ENCODE data around the gene SCNN1A.

SCNN1A gene

DNA sequence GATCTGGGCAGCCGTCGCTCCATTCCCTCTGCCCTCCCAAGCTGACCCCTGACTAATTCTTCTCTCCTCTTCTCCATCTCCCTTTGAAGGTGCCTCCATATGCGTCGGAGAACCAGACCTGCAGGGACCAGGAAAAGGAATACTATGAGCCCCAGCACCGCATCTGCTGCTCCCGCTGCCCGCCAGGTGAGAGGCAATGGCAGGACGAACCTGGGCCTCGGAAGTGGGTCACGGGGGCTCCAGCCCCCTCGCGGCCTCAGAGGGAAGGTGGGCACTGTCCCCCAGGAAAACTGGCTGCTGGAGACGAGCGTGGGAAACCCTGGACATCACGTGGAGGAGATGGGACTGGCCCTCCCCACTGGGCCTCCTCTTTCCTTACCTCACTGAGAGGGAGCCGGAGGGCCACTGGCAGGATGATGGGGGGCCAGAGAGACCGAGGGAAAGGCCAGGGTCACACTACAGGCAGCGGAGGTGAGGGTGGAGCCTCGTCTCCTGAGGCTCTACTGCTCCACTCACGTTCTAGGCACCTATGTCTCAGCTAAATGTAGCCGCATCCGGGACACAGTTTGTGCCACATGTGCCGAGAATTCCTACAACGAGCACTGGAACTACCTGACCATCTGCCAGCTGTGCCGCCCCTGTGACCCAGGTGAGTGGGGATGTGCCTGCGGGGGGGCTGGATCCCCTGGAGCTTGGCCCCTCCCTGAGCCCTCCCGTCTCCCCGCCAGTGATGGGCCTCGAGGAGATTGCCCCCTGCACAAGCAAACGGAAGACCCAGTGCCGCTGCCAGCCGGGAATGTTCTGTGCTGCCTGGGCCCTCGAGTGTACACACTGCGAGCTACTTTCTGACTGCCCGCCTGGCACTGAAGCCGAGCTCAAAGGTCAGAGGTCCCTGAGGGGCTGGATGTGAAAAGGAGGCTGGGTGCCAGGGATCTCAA lies 9.4 kb upstream of the SCNN1A start:
- DNase-seq (ENCODE audit: low read depth in 2 of 2) = no peak

DNA sequence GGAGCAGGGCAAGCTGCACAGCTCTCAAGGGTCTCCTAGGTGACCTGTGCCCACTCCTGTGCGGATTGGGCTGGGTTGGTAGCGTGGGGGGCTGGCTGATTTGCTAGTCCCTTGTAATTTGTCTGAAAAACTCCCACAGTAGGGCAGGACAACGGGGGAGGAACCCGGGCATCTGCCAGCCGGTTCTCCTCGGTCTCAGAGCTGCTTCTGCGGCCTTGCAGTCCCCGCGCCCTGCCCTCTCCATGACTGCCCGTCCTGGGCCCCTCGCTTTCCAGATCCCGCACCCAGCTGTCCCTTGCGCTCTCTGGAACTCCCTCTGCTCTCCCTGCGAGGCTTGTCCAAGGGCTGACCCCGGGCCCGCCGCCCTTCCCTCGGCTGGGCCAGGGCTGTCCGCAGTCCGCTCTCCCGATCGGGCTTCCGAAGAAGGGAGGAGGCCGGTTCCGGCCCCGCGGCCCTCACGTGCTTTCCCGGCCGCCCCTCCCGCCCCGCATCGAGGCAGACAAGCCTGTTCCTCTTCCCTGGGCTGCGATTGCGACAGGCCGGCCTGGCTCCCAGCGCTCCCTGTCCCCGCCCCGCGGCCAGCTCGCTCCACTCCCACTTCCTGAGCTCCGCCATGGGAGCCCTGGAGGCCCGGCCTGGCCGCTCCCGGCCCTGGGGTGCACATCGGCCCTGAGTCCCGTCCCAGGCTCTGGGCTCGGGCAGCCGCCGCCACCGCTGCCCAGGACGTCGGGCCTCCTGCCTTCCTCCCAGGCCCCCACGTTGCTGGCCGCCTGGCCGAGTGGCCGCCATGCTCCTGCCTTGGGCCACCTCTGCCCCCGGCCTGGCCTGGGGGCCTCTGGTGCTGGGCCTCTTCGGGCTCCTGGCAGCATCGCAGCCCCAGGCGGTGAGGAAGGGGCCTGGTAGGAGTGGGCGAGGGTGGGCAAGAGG lies 8.5 kb upstream of the SCNN1A start, which contains the start of gene LTBR:
LTBR (plus strand) TSS at position 591 of the 927 bp plus-strand sequence; CDS start at position 788, 197 bp downstream.
- no peak for DNase-seq (ENCODE audit: low read depth in 2 of 2)

DNA sequence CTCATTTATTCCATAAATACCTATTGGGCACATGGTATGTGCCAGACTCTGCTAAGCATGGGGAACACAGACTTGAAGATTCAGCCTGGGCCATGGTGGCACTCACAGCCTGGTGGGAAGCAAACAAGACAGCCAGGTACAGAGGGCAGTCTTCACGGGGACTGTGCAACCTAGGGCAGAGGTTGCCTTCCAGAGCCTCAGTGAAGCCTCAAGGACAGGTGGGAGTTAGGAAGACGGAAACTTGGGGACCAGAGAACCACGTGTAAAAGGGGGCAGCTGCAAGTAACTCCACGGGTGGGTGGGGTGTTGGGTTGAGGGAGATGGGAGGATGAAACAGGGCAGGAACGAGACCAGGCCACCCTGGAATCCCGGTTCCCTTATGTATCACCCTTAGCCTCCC lies 7.6 kb upstream of the SCNN1A start:
- no peak for DNase-seq (ENCODE audit: low read depth in 2 of 2)

DNA sequence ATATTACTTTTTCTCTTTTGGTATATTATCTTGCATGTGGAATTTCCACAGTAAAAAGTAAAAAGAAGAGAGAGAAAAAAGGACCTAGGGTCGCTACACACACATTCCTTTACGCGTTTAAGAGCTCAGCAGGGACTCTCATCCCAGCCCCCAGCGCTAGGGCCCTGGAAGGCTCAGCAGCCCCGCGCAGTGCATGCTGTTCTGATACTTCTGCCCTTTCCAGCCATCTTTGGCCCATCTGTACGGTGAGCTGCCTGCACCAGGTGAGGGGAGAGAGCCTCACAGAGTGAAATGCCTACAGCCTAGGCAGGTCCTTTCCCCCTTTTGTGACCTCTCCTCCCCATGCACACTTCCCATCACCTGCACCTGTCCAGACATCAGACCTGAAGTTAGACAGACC lies 7.0 kb upstream of the SCNN1A start:
- no peak for DNase-seq (ENCODE audit: low read depth in 2 of 2)

DNA sequence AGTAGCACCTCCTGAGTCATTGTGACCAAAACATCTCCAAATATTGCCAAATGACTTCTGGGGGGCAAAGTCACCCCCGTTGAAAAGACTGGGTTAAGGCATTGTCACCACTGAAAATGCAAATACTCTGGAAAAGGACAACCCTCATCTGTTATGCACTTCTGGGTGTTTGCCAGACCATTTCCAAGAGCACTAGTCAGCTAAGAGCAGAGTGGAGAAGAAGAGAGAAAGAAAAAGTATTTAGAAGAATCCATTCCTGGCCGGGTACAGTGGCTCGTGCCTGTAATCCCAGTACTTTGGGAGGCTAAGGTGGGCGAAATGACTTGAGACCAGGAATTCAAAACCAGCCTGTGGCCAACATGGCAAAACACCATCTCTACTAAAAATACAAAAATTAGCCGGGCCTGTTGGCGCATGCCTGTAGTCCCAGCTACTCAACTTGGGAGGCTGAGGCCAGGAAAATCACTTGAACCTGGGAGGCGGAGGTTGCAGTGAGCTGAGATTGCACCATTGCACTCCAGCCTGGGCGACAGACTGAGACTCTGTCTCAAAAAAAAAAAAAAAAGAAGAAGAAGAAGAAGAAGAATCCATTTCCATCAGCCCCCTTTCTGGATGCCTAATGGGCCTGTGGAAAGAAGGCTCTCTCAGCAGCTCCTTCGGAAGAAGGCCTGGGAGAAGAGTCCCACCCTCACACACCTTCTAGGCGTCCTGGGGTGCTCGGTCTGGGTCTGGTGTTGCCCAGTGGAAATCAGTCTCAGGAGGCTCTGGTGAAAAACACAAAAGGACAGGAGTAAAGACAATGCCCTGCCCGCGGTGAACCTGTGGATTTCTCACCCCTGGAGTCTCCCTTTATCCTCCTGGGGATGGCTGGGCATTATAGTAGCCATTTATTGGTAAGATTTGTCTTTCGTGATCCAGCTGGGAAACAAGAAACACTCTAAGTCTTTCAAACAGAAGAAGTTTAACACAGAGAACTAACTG lies 5.1 kb upstream of the SCNN1A start:
- DNase-seq (ENCODE audit: low read depth in 2 of 2) = no peak

DNA sequence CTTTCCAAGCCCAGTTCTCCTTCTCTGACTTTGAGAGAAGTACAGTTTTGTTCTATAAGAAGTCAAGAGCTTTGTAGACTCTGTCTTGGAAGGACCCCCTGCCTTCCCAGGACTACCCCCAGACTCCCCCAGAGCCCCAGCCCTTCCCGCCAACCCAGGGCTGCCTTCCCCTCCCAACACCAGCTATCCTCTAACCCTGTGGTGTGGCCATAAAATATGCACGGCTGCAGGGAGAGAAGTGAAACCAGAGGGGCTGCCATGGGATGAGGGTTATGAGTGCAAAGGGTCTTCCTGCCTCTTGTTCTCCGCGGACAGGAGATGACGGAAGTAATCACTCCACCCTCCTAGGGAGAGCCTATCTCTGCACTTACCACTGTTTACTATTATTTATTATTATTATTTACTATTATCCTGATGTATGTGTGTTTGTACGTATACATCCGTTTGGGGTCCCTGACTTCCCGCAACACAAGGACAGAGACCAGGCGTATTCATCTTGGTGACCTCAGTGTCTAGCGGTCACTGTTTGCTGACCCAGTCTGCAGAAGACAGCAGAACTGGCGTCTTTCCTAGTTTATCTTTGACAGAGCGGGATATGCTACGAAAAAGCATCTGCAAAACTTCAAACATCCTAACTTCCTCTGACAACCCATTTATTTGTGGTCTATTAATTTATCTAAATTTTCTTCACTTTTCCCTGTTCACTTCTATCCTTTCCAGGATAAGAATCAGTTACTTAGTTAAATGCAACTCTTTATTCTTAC lies 3.5 kb upstream of the SCNN1A start:
- DNase-seq (ENCODE audit: low read depth in 2 of 2) = no peak

DNA sequence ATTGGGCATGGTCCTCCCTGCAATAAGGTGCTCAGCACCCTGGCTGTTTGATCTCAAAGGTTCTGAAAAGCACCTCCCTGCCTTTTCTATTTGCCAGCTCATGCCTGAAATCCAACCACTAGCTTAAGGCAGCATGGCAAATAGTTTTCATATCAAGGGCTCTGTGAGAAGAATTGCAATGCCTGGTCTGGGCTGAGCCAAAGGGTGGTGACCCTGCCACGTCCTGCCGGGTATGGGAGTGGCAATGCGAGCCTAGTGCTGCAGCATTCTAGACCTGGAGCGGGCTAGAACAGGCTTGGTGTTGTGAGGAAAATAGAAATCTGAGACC lies 2.3 kb upstream of the SCNN1A start:
- DNase-seq (ENCODE audit: low read depth in 2 of 2) = no peak

DNA sequence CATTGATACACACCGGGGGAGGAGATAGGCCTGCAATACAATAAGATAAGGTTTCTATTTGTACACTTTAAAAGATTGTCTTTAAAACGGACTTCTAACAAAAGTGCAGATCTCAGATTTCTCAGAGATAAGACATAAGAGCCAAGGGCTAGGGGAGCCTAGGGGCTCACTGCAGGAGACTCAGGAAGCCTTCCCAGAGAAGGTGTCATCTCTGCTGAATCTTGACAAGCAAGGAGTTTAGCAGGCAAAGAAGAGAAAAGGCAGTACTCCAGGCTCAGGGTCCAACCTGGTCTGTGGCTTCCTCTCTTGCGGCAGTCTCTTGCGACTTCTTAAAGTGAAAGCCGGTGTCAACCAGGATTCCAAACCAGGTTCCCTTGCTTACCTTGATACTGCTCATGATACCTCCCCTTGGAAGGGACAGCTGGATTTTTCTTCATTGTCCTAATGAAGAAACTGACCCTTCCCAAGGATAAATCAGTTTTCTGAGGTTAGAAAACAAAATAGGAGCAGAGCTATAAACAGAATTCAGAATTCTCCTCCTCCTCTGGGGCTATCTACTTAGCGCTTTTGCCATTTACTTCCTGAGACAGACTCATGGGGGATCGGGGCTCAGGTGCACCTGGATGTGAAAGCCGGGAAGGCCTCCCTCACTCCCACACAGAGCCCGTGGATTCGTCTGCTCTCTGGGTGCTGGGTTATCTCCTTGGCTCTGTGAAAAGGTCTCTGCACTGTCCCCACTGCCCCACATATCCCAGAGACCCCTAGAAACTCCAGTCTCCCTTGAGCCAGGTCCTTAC lies 1.7 kb upstream of the SCNN1A start:
- DNase-seq (ENCODE audit: low read depth in 2 of 2) = no peak

DNA sequence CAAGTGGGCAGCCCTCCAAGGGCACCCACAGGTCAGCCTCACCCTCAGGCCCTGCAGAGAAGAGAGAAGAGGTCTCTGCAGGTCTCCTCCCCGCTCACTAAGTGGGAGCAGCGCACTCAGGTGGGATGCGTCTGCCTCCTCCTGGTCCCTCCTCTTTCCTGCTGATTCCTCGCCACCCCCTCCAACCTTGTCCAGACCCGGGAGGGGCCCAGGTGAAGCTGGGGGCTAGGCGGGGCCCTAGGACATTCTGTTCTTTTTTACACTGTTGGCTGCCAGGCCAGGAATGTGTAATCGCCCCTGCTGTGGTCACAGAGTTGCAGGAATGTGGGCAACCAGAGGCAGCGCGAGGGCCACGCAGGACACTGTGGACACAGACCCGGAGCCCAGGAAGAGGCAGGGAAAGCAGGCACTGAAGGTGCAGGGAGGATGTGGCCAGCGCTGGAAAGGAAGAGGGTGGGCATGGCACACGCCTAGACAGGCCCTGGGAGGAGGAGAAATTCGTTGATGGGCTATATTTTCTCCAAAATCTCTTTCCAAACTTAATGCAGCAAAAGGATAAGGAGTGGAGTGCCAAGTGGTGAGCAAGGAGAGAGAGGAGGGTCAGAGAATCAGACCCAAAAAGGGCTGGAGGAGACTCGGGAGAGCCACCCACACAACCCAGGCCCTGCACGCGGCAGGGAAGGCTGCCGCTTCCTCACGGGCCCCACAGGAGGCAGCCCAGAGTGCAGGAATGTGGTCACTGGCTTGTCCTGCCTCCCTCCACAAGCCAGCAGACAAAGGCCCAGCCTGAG lies 911 bp upstream of the SCNN1A start:
- DNase-seq (ENCODE audit: low read depth in 2 of 2) = no peak

DNA sequence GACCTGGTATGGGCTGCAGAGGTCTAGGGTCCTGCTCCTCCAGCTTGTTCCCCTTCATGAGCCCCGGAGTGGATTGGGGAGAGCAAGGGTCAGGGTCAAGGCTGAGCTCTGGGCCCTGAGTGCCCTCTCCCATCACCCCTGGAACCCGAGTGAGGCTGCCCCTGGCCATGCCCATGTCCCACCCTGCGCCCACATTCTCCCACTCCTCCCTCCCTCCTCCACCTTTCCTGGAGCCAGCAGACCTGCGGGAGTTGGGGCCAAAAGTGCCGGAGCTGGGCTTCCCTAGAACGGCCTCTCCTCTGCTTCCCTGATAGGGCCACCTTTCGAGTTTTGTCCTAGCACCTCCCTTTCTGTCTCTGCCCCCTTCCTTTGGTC lies 590 bp downstream of the SCNN1A start:
- no peak for DNase-seq (ENCODE audit: low read depth in 2 of 2)

DNA sequence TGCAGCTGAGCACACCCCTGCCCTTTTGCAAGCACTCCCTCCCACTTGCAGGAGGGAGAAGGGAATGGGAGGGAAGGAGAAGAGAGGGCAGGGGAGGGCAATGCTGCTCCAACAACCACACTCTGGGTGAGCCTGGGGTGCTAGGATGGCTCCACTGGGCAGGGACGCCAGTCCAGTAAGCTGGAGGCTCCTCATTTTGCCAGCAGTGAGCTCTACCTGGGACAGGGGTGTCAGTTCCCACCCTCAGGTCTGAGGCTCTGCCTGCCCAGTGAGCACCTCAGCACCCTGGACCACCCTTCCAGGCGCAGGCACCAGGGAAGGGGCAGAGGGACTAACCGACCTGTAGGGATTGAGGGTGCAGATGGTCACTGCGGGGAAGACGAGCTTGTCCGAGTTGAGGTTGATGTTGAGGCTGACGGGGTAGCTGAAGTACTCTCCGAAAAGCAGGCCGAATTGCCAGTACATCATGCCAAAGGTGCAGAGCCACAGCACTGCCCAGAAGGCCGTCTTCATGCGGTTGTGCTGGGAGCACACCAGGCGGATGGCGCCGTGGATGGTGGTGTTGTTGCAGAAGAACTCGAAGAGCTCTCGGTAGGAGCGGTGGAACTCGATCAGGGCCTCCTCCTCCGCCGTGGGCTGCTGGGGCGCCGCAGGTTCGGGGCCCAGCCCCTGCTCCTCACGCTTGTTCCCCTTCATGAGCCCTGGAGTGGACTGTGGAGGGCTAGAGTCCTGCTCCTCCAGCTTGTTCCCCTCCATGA lies 1.2 kb downstream of the SCNN1A start:
- no peak for DNase-seq (ENCODE audit: low read depth in 2 of 2)

DNA sequence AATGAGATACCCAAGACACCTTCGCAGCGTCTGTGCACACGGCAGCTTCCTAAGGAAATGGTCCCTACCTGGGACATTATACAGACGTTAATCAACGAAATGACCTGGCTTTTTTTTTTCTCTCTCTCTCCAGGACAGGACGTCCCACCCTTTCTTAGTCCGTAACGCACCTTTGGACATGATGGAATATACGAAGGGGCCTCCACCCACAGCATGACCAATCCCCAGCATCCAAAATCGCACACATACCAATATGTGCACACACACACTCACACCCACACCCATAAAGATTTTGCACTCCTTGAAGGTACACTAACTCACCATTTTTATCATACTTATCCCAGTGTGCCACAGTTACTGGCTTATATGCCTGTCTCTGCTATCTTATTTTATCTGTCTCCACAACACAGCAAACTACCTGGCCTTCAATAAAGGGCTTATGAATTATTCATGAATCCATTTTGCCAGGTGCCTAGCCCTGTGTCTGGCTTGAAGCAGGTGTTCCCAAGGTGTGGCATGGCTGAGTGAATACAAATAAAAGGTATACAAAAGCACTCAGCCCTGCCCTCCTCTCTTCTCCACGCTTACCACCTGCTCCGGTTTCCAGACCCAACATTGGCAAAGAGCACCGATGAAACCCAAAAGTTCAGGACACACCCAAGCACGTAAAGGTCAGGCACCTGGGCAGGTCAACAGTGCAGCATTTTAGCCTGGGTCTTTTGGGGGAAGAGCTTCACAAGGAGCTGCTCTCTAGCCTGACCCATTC lies 2.2 kb downstream of the SCNN1A start:
- no peak for DNase-seq (ENCODE audit: low read depth in 2 of 2)

DNA sequence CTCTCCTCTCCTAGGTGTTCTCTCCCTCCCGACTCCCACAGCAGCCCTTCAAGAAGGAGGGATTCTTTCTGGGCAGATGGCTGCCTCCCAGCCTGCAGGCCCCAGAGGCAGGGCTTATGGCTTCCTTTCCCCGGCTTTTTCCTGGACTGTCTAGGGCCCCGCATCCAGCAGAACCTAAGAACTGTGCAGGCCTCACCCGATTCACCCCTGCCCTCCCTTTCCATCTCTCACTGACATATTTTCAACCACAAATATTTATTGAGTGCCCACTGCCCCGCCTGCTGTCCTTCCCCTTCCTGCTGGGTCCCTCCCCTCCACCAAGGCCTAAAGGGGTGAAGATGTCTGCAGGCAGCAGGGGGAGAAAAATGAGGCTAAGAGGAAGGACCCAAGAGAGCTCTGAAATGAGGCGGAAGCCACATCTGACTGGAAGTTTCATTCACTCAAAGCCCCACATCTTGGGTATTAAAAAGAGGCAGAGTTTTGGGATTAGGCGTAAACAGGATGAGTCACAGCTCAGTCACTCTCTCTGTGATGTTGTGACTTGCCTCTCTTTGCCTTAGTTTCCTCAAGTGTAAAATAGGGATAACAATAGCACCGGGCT lies 2.9 kb downstream of the SCNN1A start:
- DNase-seq (ENCODE audit: low read depth in 2 of 2) = no peak

DNA sequence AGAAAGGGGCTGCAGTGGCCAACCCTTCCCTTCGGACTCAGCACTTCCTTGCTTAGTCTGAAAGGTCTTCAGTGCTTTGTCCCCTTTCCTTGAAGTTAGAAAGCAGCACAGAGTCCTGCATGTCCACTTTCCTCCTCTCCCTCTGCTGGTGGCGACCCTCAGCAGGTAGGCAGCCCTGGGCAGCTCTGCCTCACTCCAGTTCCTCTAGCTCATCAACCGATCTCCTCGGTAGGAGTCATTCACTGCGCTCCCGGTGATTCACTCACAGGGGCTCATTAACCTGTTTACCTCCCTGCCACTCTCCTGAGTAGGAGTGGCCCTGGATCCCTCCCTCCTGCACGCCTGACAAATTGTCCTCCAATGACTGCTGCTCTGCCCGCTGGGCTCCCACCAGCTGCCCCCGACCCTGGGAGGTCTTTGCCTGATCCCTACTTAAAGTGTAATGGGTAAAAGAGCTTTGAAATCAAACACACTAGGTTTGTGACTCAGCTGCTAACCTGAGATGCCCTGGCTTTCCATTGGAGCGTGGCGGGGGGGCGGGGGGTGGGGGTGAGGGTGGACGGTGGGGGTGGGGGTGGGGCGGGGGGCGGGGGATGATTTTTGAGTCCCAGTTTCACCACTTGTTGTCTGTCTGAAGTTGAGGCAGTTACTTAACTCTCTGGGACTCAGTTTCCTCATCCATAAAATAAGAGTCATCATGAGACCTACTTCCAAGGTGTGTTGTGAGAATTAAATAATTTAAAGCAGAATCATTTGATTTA lies 4.2 kb downstream of the SCNN1A start:
- DNase-seq (ENCODE audit: low read depth in 2 of 2) = no peak

DNA sequence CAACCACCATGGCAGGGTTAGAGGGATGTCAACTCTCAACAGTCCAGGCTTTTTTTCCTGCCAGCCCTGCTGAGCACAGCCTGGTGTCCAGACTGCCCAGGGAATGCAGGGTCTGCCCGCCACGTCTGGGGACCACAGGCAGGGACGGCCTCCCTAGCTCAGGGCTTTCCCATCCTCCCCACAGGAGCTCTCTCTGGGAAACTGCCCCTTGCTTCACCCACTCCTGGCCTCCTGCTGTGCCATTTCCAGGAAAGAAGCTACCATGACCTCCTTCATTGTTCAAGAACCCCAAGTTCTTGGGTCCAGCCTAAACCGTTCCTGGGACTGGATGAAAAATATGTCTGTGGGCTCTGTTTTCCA lies 4.8 kb downstream of the SCNN1A start:
- no peak for DNase-seq (ENCODE audit: low read depth in 2 of 2)

DNA sequence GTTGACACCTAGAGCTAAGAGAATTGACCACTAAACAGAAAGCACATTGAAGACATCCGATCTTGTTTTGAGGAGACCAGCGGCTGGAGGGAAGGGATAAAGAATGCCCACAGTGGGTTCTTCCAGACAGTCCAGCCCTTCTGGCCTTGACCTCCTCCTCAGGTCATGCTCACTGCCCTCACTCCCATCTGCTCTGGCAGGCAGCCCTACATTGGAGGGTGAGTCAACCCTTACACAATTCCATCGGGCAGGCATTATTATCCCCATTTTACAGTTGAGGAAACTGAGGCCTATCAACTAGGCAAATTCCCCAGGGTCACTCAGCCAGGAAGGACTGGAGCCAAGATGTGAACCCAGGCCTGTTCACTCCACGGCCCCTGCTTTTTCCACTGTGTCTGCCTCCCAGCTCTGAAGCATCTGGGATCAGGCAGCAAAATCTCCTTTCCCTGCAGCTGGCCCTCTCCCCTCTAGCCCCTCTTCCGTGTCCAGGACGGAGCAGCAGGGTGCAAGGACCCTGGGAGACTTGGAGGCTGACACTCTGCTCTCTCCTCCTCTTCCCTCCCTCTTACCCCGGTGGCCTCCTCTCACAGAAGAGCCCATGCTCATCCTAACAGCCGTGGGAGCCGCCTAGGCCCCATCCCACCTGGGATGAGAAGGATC lies 5.3 kb downstream of the SCNN1A start:
- DNase-seq (ENCODE audit: low read depth in 2 of 2) = no peak

Data from stimulated activated CD4-positive, alpha-beta T cell treated with anti-CD3 and anti-CD28 coated beads, Interleukin-12 subunit alpha, Interleukin-12 subunit beta, amount 100 ng/mL, for 24 hours (primary cell).